Ectodermal cell (in vitro differentiated cells): ENCODE results near the gene PTPRN2.

ENCODE experiments used
- H3K27ac ChIP-seq: 2 replicates; pipeline ENCODE4 v1.7.0; 2013; ENCODE audit warnings: mild to moderate bottlenecking, low read depth, low read length; ENCODE audit not compliant: insufficient read depth, poor library complexity, severe bottlenecking
- H3K27me3 ChIP-seq: 2 replicates; pipeline ENCODE4 v1.7.0; 2013; ENCODE audit warnings: mild to moderate bottlenecking, low read length; ENCODE audit not compliant: insufficient read depth, control insufficient read depth, poor library complexity, severe bottlenecking
- H3K36me3 ChIP-seq: one replicate; pipeline ENCODE4 v1.7.0; 2013; ENCODE audit warnings: low read length; ENCODE audit not compliant: control insufficient read depth, insufficient read depth
- H3K4me1 ChIP-seq: one replicate; pipeline ENCODE4 v1.7.0; 2013; ENCODE audit warnings: low read length; ENCODE audit not compliant: control insufficient read depth, insufficient read depth
- H3K4me3 ChIP-seq: 2 replicates; pipeline ENCODE4 v1.7.0; 2013; ENCODE audit warnings: low read depth, low read length, control low read depth; ENCODE audit not compliant: insufficient read depth
- H3K9me3 ChIP-seq: 2 replicates; pipeline ENCODE4 v1.7.0; 2013; ENCODE audit warnings: mild to moderate bottlenecking, low read length, moderate library complexity; ENCODE audit not compliant: control insufficient read depth
- WGBS, 2 experiments: methylation state at CpG; one replicate each; pipeline ENCODE4 v1.1.7; 2013; ENCODE audit warnings: missing lambda C conversion rate in 2 of 2; 5-methylcytosine and 5-hydroxymethylcytosine counted together

Gene PTPRN2

DNA sequence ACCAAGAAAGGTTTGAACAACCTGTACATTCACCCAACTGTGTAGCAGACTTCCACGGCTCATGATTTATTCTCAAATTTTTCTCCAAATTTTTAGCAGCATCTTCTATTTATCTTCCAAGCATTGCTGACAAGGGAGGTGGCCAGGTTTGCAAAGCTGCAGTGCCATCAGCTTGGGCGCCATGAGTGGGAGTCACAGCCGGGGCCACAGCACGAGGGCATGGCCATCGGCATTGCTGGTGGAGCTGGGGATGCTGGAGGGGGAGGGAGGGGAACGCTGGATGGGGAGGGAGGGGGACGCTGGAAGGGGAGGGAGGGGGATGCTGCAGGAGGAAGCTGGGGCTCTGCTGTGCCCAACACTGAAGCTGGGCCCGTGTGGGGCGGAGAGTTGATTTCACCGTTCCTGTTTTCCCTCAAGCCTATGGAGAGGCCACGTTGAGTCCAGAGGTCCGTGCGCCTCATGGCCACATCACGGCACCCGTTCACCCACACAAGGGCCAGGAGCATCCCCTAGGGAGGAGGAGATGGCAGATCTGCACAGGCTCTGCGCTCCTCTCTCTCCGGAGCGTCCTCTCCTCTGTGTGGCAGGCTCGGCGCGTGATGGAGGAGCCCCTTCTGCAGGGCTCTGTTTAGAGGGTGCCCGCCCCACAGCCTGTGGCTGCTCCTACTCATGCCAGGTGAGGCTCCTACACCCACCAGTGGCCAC, 730.6 kb downstream of the PTPRN2 start:
- WGBS, 2 experiments = 87 to 88% methylated on average over 22 of the region's 22 CpGs
- H3K27ac ChIP-seq = no peak overlapping the region
- H3K27me3 ChIP-seq = no peaks in the 10 kb centered on the region
- no peaks in the 10 kb centered on the region for H3K4me1 ChIP-seq
- H3K9me3 ChIP-seq = peaks cover 5% of the 10 kb centered on the region
- no peaks in the 10 kb centered on the region for H3K36me3 ChIP-seq
- no peak overlapping the region for H3K4me3 ChIP-seq

DNA sequence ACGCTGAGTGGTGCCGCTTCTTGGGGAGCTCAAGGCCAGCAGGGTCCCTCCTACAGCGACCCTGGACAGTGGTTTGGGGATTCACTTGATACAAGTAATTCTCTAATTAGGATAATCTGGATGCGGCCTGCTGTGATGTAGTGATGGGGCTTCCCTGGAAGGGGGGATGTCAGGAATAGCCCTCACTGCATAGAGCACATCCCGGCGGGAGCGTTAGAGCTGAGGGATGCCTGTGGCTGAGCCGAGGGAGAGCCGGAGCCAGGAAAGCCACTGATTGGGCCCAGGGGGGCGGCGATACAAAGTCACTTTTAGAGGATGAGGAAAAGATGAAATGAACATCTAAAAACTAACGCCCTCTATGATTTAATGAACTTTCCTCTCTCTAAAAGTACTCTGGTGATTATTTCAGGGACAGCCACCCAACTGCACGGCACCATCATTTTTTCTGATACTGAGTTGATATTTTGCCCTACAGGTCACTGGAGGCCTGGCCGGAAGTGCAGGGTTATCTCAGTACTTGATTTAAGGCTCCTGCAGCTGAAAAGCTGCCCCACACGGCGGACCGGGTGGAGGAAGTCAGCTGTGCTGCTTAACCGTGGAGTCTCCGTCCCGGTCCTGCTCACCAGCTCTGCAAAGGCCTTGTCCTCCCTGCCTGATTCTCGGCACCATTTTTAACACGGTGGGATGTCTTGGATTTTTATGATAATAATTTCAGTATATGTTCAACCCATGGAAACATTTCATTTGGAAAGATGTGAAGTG, 732.0 kb downstream of the PTPRN2 start:
- Histone ChIP-seq H3K36me3 (no peaks in the 10 kb centered on the region), H3K27me3 (no peaks in the 10 kb centered on the region), H3K4me3 (no peak overlapping the region), H3K27ac (no peak overlapping the region), H3K4me1 (no peaks in the 10 kb centered on the region), H3K9me3 (peaks cover 4% of the 10 kb centered on the region)
- WGBS, 2 experiments = 83 to 86% methylated on average over 21 to 22 of the region's 22 CpGs

DNA sequence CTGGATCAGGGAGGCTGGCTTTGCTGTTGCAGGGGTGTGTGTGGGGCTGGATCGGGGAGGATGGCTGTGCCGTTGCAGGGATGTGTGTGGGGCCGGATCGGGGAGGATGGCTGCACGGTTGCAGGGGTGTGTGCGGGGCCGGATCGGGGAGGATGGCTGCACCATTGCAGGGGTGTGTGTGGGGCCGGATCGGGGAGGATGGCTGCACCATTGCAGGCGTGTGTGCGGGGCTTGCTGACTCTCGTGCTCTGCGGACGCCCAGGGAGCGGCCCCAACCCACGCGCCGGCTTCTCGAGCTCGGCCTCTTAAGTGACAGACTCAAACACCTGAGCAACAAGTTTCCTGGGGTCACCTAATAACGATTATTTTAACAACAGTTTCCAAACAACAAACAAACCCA, 732.6 kb downstream of the PTPRN2 start:
- Histone ChIP-seq H3K27me3 (no peaks in the 10 kb centered on the region), H3K9me3 (peaks cover 5% of the 10 kb centered on the region), H3K27ac (no peak overlapping the region), H3K4me3 (no peak overlapping the region), H3K36me3 (no peaks in the 10 kb centered on the region), H3K4me1 (no peaks in the 10 kb centered on the region)
- 92% methylated on average over 22 of the region's 22 CpGs for WGBS, 2 experiments

DNA sequence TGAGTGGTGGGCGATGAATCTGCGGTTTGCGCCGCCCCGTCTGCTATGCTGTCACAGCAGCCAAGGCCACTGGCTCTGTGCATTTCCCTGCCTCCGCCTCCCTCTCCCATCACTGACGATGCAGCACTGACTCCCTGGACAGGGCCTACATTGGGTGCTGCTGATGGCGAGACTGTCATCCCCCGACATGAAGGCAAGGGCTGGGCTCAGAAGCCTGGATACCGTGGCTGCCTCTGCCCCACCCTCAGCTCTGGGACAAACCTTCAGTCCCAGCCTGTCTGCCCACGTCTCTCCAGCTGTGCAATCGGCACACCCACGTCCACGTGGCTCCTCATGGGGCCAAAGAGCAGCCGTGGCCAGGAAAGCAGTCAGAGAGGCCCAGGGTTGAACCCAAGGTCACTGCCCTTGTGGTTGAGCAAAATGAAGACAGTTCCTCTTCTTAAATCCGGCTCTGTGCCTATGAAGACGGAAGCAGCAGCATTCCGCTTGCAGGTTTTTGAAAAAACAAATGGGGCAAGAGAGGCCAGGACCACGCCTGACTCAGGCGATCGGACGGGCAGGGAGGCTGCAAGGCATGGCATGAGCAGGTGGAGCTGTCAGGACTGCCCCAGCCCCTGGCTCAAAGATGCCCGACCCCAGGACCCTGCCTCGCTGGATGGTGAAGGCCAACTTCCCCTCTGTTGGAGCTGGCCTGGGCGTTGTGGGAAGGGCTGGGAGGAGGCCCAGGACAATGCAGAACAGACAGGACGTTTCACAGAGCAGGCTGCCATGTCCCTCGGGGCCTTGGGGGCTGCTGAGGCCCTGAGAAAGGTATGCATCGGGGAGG, 733.3 kb downstream of the PTPRN2 start:
- Histone ChIP-seq H3K9me3 (peaks cover 5% of the 10 kb centered on the region), H3K36me3 (no peaks in the 10 kb centered on the region), H3K4me3 (no peak overlapping the region), H3K27ac (no peak overlapping the region), H3K27me3 (no peaks in the 10 kb centered on the region), H3K4me1 (no peaks in the 10 kb centered on the region)
- 78 to 81% methylated on average over 28 of the region's 28 CpGs for WGBS, 2 experiments

DNA sequence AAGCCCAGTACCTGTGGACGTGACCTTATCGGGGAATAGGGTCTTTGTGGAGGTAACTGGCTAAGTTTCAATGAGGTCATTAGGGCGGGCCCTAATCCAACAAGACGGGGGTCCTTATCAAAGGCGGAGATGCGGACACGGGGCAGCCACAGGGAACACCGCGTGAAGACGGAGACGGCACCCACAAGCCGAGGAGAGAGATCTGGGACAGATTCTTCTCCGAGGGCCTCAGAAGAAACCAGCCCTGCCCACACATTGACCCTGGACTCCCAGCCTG, 733.9 kb downstream of the PTPRN2 start:
- Histone ChIP-seq H3K4me3 (no peak overlapping the region), H3K27me3 (no peaks in the 10 kb centered on the region), H3K4me1 (no peaks in the 10 kb centered on the region), H3K27ac (no peak overlapping the region), H3K36me3 (no peaks in the 10 kb centered on the region), H3K9me3 (peaks cover 7% of the 10 kb centered on the region)
- WGBS, 2 experiments = 90 to 91% methylated on average over 13 of the region's 13 CpGs

DNA sequence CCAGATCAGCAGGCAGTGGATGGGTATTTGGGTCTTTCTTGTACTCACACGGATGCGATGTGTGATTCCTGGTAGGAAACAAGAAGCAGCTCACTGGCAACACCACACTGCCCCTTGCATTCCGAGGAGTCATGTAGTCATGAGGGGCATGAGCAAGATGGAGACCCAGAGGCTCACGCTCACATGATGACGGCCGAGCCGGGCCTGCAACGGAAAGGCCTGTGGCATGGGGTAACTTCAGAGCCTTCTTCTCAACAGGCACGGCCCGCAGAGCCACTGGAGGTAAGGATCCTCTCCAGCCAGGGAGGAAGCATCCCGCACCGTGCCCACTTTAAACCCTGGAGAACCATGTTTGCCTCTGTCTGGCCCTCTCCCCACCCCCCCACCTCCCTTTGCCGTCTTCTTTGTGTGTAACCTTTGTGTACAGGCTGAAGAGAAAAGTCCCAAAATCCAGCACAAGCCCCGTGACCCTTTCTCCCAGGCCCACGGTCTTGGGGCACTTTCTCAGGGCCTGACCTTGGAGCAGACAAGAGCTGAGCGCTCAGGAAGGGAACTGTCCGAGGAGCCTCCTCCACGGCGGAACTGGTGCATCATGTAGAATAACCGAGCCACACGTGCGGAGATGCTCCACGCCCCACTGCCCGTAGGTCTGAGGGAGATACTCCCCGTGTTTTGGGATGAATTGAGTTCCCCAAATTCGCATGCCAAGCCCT, 734.4 kb downstream of the PTPRN2 start:
- Histone ChIP-seq H3K36me3 (no peaks in the 10 kb centered on the region), H3K27ac (no peak overlapping the region), H3K9me3 (peaks cover 7% of the 10 kb centered on the region), H3K27me3 (no peaks in the 10 kb centered on the region), H3K4me3 (no peak overlapping the region), H3K4me1 (no peaks in the 10 kb centered on the region)
- WGBS, 2 experiments = 87 to 90% methylated on average over 26 of the region's 26 CpGs

DNA sequence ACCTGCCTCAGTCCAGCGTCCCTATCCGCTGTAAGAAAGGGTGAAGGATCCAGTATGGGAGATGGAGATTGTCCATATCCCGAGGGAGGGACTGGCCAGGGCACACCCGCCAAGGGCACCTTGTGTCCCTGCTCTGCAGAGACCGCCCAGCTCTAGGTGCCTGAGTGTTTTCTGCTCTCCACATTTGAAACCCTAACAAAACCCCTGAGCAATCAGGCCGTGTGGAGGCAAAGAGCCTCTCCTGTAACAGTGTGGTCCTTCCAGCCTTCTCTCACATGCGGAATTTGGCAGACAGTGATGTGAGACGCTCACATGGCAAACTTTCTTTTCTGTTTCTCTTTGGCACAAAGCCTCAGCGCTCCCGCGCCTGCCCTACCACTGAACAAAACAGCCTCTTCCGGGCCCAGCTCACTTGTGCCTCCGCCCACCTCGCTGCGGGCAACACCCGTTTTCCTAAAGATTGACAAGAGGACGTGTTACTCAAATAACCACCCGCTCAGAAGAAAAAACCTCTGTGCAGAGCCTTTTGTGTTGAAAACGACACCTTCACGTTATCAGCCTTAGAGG, 736.0 kb downstream of the PTPRN2 start:
- Histone ChIP-seq H3K27ac (no peak overlapping the region), H3K36me3 (no peaks in the 10 kb centered on the region), H3K4me1 (no peaks in the 10 kb centered on the region), H3K4me3 (no peak overlapping the region), H3K27me3 (no peaks in the 10 kb centered on the region), H3K9me3 (peaks cover 5% of the 10 kb centered on the region)
- WGBS, 2 experiments = 74% methylated on average over 20 of the region's 20 CpGs

DNA sequence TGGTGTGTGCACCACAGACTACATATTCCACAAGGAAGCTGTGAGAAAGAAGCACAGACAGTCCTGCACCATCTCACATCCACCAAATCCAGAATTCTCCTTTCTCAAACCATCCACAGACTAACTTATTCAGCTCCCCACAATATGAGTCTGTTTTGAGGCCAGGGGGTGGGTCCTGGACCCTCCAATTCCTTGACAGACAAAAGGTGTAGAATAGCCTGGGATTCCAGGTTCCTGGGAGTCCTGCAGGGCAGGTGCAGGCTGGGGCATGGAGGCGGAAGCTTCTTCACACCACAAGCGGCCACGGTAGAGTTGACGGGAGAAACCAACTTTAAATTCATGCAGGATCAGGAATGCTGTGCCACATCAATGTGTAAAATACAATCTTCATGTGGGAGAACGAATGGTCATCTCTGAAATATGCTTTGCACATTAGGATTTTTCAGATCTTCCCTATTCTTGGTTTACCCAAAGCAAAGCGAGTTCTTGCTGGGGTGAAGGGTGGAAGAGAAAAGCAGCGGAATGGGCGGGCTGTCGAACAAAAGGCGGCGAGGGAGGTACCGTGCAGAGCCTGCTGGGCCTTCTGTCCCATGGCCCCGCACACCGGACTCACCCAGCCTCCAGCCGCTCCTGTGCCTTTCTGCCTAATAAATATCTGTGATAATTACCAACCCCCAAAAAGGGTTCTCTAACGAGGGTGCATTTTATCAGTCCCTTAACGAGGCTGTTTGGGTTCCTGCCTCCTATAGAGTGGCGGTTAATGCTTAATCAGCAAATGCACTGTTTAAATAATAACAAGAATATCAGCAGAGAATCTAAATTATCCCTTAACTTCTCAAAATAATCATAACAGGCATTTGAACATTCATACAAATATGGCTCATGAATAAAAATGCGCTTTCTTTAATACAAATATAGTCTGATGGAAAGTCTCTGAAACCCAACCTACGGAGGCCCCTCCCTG, 736.9 kb downstream of the PTPRN2 start:
- no peak overlapping the region for H3K27ac ChIP-seq
- WGBS, 2 experiments = 79 to 84% methylated on average over 20 of the region's 20 CpGs
- H3K36me3 ChIP-seq = no peaks in the 10 kb centered on the region
- H3K4me1 ChIP-seq = no peaks in the 10 kb centered on the region
- H3K4me3 ChIP-seq = no peak overlapping the region
- H3K9me3 ChIP-seq = peaks cover 5% of the 10 kb centered on the region
- H3K27me3 ChIP-seq = no peaks in the 10 kb centered on the region

DNA sequence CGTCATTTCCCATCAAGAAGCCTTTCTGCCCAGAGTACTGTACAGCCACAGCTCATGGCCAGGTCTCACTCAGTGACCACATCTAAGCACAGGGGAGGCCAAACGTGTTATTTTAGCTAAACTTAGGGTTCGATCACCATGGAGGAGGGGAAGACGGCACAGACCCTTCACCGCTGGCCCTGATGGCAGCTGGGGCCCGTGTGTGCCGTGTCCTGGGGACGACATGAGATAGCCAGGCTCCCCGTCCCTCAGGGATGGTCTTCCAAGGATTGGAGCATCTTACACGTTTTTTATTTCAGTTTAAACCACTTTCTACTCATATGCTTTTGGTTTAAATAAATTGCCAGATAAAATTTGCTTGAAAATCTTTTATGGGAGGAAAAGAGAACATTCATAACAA, 737.9 kb downstream of the PTPRN2 start:
- Histone ChIP-seq H3K27ac (no peak overlapping the region), H3K4me1 (no peaks in the 10 kb centered on the region), H3K27me3 (no peaks in the 10 kb centered on the region), H3K9me3 (peaks cover 12% of the 10 kb centered on the region), H3K36me3 (no peaks in the 10 kb centered on the region), H3K4me3 (no peak overlapping the region)
- 68 to 76% methylated on average over 9 to 10 of the region's 10 CpGs for WGBS, 2 experiments
